ENCODE data around the gene GTF2A1.
"Not testable (repeated sequence)": the region's sequence is repeated elsewhere in the genome, so short reads cannot be mapped to it uniquely, and the experiment has no call there.

GTF2A1 gene

DNA sequence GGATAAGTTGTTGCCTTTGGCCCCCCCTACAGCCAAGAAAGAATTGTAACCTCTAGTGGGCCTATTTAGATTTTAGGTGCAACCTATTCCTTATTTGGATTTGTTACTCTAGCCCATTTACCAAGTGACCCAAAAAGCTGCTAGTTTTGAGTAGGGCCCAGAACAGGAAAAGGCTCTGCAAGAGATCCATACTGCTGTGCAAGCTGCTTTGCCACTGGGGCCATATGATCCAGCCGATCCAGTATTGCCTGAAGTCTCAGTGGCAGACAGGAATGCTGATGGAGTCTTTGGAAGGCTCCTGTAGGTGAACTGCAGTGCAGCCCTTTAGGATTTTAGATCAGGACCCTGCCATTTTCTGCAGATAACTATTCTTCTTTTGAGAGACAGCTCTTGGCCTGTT lies 12.9 kb upstream of the GTF2A1 start:
- DNase-seq, result no peak

DNA sequence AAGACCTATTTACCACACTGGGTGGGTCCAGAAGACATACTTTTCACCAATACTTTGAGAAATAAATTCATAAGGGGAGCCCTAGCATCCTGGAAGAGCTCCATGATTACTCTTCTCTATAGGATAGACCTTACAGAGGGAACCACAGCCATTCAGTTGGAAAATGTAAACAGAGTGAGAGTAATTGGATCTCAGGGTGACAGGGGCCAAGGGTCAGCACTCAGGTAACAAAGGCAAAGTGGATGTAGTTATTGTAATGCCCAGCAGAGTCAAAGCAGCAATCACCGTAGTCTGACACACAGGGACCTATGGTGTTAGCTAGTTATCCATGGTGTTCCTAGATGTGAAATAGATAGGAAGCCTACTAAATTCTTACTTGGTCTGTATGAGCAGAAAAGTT lies 10.8 kb upstream of the GTF2A1 start:
- no peak for DNase-seq

DNA sequence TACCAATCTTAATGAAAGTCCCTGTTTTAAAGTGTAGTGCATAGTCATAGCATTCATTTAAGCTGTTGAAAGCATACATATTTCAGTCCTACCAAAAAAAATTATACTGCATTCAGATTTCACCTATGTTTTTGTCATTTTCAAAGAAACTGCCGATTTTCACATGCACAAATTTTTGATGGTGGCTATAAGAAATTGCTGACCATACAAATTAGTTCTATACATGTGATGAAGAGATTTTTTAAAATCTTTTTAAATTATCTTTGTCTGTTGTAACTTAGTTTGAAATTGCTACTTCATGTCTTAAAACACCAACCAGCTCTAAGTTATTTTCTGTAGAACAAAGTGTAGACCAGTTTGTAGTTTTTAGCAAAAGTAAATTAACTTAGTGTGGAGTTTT lies 3.5 kb upstream of the GTF2A1 start:
- no peak for DNase-seq

DNA sequence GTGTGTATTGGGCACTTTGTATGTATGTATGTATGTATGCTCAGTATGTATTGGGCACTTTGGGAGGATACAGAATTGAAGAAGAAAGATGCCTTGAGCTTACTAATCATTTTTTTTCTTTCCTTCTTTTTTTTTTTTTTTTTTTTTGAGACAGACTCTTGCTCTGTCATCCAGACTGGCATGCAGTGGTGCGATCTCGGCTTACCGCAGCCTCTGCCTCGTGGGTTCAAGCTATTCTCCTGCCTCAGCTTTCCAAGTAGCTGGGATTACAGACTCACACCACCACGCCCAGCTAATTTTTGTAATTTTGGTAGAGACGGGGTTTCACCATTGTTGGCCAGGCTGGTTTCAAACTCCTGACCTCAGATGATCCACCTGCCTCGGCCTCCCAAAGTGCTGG lies 3.0 kb upstream of the GTF2A1 start:
- not testable (repeated sequence) for DNase-seq

DNA sequence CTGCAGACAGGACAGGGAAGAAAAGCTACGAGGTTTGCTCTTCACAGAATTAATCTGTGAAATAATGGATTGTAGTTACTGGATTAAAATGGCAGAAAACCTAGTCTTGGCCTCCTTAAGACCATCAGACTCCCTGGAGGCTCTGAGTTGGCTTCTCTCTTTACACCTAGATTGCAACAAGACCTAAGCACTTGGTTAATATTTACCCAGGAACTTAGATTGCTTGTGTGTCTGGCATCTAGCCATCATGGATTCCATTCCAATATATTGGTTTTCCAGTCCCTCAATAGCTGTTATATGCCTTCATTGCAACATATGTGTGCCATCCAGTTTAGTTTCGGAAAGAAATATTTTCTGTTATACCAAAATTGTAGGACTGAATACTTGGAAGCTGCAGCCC lies 1.9 kb upstream of the GTF2A1 start:
- DNase-seq, result no peak

DNA sequence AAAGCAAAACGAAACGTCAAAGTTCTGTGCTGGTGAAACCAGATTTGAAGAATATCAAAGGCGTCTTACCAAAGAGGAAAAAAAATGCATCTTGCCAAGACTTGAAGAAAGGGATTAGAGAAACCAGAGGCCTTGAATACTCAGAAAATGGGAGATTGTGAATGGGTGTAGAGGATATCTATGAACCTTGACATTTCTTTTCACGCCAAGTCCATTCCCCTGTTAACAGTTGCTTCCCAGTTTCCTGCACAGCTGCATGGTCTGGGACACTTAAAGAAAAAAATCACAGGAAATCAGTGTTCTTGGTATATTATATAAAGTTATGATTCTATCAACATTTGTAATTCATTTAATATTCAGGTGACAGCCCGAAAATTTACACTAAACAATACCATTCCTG lies 1.4 kb upstream of the GTF2A1 start:
- DNase-seq, result no peak

DNA sequence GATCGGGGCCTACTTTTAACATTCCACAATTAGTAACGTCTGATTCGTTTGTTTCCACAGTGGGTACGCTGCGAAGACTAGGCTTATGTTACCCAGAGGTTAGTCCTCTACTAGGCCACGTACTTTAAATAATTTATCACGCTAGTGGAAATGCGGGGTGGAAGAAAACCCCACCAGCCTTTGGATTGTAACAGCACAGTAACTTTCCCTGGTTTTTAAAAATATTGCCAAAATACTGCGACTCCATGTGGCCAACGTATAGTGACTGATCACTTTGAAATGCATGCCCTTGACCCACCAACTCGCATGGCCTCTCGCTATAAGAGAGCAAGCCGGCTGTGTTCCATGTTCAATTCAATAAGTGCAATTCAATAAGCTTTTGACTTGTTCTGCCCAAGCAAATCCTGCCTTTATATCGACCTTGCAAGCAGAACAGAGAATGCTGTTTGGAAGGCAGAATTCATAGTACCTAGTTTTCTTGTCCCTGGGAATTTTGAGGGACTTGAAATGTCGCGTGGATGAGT lies 882 bp upstream of the GTF2A1 start:
- peak in 5 of 58 donors; percentile 39 to 59 (median 43) for DNase-seq

DNA sequence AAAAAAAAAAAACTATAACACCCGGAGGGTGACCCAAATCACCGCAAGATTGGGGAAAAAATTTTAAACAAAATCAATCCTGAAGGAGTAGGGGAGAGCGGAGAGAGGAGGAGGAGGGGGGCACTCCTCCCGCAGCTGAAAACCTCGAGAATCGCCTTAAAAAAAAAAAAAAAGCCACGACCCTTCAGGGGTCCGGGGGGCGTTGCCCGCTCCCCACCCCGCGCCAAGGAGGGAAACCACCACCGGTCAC lies 254 bp downstream of the GTF2A1 start:
- DNase-seq, result no peak

DNA sequence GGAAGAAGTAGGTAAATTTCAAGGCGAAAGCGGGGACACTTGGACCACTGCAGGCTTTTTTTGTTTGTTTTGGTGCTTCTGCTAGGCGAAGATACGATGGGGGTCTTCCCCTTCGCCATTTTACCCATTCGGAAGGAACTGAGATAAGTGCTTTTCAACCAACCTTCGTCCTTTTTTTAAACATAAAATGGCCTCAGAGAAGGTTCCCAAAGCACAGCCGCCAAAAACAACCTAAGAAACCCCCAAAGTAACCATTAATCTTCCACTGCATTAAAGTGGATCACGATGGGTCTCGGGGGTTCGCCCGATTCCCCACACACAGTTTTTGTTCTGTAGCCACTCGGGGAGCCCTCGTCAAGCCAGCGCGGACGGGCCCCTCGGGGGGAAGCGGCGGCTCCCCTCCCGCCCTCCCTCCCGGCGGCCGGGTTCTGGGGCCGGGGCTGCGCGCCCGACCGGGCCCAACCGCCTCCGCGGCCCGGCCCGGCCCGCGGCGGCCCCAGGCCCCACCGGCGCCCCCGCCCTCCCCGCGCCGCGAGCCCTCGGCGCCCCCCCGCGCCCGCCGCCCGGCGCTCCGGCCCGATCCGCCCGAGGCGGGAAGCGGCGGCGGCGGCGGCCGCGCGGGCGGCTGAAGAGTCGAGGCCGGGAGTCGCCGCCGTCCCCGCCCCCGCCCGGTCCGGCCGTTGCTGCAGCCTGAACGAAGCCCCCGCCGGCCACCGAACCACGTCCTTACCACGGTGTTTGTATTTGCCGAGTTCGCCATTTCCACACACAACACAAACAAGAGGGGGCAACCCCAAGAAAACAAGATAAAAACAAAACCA lies 790 bp downstream of the GTF2A1 start:
- DNase-seq, result peak in 27 of 58 donors; percentile 2 to 62 (median 42)

DNA sequence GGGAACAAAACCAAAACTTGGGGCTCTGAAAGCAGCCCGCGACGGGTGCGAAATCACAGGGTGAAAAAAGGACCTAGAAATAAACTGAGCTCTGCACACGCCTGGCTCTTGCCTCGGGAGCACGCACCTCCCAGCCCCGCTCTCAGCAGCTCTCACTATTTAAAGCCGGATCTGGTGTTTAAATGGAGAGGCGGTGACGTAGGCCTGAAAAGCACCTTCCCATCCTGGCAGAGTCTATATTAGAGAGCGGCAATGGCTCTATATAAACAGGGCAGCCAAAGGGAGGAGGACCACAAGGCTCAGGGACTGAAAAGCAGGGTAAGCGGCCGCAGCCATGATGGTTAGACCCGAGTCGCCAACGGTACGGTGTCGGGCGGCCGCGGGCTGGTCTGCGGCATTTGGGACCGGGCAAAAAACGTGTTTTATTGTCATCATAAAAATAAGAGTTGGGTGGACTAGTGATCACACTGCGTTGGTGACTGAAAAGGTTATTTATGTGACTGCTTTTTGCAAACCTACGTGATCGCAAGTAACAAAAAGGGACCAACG lies 1.5 kb downstream of the GTF2A1 start:
- peak; percentile 29 to 97 (median 86) for DNase-seq

DNA sequence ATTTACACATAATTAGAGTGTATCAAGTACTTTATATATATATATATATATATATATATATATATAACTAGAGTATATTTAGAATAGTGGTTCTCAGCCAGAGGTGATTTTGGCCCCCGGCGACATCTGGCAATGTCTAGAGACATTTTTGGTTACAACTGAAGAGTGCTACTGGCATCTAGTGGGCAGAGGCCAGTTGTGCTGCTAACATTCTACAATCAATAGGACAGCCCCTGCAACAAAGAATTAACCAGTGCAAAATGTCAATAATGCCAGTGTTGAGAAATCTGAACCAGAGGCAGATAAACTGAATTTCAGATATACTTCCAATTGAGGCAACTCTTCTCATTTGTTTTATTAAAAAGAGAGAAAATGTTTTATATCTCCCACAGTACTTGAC lies 8.9 kb downstream of the GTF2A1 start:
- DNase-seq, result peak in 20 of 58 donors; percentile 3 to 52 (median 16)

DNA sequence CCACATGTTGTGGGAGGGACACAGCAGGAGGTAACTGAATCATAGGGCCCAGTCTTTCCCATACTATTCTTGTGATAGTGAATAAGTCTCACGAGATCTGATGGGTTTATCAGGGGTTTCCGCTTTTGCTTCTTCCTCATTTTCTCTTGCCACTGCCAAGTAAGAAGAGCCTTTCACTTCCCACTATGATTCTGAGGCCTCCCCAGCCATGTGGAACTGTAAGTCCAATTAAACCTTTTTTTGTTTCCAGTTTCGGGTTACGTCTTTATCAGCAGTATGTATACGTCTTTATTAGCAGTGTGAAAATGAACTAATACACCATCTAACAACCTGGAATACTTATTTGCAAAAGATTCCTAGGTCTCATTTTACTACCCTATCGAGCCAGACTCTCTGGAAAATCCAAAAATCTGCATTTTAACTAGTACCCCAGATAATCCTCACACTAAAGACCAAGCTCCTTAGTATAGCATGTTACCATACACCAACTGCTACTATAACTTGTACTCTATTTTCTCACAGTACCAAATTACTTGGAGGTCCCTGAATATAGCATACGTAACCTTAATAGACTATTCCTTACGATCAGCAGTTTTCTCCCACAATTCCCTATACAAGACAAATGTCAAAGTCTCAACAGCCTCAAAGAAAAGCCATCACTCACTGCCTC lies 11.5 kb downstream of the GTF2A1 start:
- DNase-seq, result peak in 1 of 58 donors; percentile 10

DNA sequence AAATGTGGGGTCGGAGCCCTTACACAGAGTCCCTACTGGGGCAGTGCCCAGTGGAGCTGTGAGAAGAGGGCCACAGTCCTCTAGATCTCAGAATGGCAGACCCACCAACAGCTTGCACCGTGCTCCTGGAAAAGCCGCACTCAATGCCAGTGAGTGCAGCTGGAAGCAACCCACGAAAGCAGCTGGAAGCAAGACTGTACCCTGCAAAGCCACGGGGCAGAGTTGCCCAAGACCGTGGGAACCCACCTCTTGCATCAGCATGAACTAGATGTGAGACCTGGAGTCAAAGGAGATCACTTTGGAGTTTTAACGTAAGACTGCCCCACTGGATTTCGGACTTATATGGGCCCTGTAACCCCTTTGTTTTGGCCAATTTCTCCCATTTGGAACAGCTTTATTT lies 12.3 kb downstream of the GTF2A1 start:
- no peak for DNase-seq

DNA sequence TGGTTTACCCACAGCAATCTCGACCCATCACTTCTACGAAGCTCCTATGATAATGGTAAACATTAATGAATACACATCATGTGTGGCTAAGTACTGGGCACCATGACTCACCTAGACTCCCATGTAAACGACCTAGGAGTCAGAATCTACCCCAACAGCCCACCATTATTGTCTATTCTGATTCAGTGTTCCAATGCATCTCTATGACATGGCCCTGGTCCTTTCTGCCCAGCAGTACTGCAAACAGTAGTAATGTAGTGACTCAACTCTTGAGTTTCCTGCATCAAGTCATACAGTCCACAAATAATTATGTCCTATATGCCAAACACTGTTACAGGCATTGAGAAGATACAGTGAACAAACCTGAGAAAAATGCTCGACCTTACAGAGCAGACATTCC lies 14.6 kb downstream of the GTF2A1 start:
- no peak for DNase-seq

DNA sequence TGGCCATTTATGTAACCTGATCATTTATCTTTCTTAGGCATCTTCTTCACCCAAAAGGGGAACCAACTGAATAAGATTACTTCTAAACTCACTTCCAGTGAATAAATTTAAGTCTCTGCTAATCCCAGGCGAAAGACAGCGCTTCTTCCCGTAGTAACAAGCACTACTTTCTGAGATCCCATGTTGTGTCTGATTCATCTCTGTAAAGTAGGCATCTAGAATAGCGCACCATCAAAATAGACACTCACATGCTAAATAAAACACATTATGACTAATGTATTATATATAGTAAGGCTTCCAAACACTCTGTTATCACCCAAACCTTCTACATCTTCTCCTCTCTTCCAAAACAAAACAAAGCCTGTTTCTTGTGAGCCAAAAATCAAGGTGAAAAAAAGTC lies 15.1 kb downstream of the GTF2A1 start:
- DNase-seq, result peak in 1 of 58 donors; percentile 1

DNA sequence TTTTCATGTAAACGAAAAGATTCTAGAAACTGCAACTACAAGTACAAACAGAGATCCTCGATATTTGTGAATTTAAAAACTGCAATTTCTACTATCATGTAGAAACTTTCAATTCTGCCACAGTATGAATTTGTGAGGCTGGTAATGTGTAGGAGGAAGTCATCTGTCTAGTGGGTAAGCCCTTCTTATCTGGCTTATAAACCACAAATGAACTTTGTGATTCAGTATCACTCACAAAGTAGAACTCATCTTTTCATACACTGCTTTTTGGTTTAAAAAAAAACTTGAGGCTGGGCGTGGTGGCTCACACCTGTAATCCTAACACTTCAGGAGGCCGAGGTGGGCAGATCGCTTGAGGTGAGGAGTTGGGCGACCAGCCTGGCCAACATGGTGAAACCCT lies 20.7 kb downstream of the GTF2A1 start:
- DNase-seq, result no peak

DNA sequence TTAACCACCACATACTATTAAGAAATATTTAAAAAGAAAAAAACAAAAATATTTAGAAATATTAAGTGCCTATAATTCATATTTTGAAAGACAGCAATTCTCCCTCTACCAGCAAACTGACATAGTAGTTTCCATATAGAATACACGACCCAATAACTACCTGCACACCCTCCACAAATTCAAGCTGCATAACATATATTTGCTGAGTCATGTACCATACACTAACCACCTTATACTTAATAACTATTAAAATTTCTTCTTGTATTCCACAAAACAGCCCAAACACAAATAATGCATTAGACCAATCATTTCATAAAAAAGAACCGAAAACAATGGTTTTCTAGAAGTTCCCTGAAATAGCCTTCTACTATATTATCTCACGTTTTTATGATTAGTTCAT lies 21.7 kb downstream of the GTF2A1 start:
- DNase-seq, result no peak

DNA sequence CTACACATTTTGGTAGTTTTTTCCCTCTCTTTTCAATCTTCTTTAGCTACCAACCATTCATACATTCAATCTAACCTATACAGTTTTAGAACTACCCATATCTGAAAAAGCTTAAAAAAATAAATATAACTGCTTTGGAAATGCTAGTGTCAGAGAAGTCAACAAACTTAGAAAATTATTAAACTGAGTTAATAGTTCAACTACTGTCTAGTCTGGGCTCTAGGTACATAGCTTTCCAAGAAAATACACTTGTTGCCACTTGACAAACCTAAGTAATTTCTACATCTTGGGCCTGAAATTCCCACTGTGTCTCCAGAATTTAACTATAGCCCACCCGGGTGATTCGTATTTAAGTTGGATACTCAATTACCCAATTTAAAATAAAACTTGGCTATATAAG lies 22.1 kb downstream of the GTF2A1 start:
- DNase-seq, result no peak

DNA sequence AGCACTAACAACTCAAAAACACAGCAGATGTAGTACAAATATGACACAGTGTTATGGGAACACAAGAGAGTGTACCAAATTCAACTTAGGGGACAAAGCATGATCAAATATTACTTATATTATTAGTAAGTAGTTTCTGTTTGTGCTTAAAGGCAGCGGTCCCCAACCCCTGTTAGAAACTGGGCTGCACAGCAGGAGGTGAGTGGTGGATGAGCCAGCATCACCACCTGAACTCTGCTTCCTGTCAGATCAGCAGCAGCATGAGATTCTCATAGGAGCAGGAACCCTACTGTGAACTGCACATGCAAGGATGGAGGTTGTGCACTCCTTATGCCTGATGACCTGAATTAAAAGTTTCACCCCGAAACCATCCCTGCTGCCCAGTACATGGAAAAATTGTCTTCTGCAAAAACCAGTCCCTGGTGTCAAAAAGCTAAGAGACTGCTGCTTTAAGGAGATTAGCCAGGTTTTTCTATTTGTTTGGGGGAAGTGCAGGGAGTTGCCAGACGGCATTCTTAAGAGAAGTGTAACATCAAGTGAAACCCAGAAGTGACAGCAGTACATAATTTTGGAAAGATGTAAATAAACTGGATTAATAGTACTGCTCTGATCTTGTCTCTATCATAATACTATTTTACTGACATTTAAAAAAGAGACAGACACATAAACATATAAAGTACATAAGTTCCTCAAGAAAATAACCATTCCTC lies 26.7 kb downstream of the GTF2A1 start:
- DNase-seq, result no peak

DNA sequence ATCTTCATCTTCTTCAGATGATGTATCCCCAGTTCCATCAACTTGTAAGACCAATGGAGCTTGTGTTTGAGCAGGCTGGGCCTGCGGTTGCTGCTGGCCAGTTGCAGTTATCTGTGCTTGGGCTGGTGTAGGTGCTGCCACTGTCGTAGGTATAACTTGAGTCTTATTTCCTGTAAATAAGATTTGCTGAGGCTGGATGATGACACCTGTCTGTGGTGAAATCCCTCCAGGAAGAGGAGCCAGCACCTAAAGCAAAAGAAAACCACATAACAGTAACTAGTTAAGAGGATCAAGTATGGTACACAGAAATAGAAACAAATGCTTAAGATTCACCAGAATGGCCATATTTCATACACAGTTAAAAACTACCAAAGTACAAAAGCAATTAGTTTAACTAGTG lies 28.2 kb downstream of the GTF2A1 start:
- no peak for DNase-seq

DNA sequence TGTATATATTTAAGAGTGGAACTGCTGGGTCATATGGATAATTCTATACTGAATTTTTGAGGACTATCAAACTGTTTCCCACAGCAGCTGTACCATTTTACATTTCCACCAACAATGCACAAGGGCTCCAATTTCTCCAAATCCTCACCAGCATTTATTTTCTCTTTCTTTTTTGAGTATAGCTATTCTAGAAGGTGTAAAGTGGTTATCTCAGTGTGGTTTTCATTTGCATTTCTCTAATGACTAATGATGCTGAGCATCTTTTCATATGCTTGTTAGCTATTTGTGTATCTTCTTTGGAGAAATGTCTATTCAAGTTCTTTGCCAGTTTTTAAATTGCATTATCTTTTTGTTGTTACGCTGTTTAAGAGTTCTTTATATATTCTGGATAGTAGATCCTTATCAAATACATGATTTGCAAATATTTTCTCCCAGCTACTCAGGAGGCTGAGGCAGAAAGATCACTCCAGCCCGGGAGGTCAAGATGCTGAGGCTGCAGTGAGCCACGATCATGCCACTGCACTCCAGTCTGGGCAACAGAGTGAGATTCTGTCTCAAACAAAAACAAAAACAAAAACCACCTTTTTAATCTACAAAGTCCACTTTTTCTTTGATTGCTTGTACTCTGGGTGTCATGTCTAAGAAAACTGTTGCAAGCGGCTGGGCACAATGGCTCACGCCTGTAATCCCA lies 32.8 kb downstream of the GTF2A1 start:
- no peak for DNase-seq

DNA sequence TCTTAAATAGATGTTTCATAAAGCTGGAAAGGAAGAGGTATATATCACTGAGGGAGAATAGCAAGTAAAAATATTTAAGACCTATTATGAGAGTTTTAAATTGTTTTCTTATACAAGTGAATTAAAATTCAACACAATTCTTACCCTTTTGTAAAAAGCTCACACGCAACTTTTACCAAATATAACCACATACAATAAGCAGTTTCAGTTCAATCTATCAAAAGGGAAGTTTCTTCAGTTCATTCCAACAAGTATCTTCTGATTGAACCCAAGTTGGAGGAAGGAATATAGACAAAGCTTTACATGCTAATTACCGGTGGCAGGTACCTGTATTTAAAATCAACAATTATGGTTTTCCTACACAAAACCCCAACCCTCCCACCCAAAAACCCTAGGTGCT lies 41.1 kb downstream of the GTF2A1 start:
- DNase-seq, result no peak

Data from anterior cingulate cortex (tissue), 58 donors.